SU-DHL-6 (cell line): Measurements from ENCODE around the gene PHRF1.

Experiments used
- EZH2phosphoT487 ChIP-seq: fragments of 200-600 bp; sonication (generic), shearing (Covaris generic); conservative IDR thresholded peaks from 2 replicates; pipeline ENCODE4 v1.6.1; 2018; ENCODE audit warnings: mild to moderate bottlenecking, antibody characterized with exemption, low read length, moderate library complexity, mixed read lengths
- TF ChIP-seq, protein P1 (sequence below): fragments of 200-600 bp; sonication (generic); IDR thresholded peaks from one replicate; pipeline ENCODE4 v1.5.1; 2017; ENCODE audit warnings: antibody characterized with exemption, mild to moderate bottlenecking, low read length, moderate library complexity; ENCODE audit not compliant: insufficient read depth, poor library complexity, severe bottlenecking

DNA sequence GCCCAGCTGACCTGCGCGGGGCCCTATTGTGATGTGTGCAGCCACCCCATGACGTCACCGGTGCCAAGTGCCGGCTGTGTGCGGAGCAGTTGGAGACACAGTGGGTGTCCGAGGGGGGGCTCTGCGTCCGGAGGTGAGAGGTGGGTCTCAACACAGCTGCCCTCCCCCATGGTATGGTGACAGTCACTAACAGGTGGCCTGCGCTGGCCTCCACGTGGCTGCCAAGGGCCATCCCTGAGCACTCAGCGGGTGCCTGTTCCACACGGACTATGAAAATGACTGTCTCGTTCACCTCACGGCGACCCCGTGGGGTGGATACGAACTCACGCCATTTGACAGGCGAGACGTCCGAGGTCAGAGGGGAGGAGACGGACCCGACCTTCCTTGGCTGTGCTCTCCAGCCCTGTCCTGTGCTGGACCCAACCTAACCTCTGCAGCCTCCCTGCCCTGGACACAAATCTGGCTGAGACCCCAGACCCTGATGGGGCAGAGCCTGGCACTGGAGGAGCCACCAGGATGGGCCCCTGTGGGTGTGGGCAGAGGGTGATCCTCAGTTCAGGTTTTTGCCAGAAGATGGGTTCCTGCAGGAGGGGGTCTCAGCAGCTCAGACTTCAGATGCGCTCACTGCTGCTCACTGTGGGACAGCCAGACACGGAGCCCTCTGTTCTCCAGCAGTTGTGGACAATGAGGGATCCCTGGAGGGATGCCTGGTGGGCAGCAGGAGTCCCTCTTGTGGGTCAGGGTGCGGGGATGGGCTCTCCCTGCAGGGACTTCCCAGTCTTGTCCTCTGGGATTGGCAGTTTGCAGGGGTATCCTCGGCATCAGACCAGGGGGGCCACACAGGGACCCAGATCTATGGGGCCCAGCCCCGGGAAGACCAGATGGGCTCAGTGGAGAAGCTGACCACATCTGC is 47.2 kb upstream of the PHRF1 start:
- TF ChIP-seq, protein P1, sequence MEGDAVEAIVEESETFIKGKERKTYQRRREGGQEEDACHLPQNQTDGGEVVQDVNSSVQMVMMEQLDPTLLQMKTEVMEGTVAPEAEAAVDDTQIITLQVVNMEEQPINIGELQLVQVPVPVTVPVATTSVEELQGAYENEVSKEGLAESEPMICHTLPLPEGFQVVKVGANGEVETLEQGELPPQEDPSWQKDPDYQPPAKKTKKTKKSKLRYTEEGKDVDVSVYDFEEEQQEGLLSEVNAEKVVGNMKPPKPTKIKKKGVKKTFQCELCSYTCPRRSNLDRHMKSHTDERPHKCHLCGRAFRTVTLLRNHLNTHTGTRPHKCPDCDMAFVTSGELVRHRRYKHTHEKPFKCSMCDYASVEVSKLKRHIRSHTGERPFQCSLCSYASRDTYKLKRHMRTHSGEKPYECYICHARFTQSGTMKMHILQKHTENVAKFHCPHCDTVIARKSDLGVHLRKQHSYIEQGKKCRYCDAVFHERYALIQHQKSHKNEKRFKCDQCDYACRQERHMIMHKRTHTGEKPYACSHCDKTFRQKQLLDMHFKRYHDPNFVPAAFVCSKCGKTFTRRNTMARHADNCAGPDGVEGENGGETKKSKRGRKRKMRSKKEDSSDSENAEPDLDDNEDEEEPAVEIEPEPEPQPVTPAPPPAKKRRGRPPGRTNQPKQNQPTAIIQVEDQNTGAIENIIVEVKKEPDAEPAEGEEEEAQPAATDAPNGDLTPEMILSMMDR: no peak
- no peak for TF ChIP-seq EZH2phosphoT487
